Stimulated activated CD4-positive, alpha-beta T cell treated with anti-CD3 and anti-CD28 coated beads, Interleukin-4, amount 100 ng/mL, for 48 hours (primary cell): Measurements from ENCODE around the gene CALD1.

ENCODE experiments used
- DNase-seq, 2 donors: peaks; one replicate each; pipeline ENCODE4 v3.0.0-alpha.2; 2020; ENCODE audit warnings: low read depth in 2 of 2

The CALD1 gene

DNA sequence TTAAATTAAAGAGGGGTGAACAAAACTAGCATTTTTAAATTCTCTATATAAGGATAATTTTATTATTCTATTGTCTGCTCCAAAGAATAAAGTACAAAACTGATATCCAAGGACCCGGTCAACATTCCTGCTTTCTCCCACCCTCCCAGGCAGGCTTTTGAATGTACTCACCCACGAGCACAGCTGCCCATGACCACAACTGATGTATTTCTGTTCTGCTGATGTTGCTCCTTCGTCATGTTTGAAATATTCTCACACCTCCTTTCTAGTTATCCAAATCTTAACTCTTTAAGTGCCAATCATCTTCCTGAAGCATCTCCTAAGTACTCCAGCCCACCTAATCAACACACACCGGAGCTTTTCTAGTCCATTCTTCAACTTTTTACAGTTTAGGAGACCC is 46.7 kb downstream of the CALD1 start:
- no peak for DNase-seq

GRCh38 chr7:134827436-134827835 is 48.0 kb downstream of the CALD1 start:
- no peak for DNase-seq

GRCh38 chr7:134827889-134828288 is 48.5 kb downstream of the CALD1 start:
- no peak for DNase-seq

DNA sequence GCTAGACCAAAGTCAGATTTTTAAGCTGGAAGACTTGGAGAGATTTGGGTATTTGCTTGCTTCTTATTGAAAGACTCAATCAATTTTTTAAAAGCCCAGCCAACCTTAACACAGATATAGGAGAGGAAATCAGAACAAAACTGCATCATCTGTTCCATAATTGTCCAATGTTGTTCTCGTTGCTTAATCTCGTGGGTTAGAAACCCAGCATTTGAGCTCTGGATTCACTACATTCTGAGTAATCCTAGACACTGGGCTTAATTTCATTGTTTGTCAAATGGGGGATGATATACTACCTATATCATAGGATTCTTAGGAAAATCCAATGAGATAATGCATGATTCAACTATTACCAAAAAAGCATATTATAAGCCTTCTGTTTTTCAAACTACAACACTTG is 48.9 kb downstream of the CALD1 start:
- DNase-seq, result no peak

- DNase-seq, result no peak
Observed at GRCh38 chr7:134829380-134829986, 50.0 kb downstream of the CALD1 start.

DNA sequence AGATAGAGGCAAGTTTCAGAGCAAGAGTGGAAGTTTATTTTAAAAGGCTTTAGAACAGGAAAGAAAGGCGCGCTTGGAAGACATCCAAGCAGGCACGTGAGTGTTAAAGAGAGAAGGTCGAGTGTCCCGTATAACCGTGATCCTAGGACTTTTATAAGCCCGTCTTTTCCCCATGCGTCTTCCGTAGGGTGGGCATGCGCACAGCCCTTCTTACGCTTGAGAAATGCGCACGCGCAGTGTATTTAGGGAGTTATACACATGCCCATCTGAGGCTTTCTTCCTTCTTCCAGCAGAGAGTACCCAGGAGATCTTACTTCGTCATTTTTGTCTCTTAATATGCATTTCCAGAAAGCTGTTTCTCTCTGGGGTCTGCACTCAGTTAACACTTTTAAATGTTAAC is 52.4 kb downstream of the CALD1 start:
- no peak for DNase-seq

DNA sequence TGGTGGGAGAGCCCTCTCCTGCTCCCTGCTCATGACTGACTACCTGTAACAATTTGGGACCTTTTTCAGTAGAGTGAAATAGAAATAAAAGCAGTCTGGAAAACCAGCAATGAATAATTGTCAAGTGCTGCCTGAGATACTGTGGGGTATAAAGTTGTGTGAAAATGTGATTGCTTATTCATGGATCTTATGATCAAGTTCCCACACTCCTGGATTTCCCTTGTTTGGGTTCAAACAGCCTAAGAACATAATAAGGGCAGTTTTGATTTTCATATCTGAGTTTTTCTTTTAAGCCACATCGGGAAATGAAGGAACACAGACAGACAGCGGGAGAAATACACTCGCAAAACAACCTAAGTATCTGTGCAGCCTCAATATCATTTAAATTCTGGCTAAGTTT is 52.9 kb downstream of the CALD1 start:
- DNase-seq, result no peak

- no peak for DNase-seq
Observed at GRCh38 chr7:134834689-134835462, 55.4 kb downstream of the CALD1 start.

DNA sequence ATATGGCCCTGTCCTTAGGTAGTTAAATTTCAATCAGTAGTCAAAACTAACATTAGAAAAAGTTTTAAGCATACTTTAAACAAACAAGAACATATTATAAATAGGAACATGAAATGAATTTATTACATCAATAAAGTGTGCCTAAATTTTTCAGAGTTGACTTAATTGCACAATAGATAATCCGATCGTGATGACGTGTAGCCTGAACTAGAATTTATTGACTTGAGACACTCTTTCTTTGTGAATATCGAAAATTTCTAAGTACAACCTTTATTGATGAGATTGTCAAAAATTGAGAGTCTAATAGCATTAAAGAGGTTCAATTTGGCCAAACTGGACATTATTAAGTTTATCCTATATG is 56.0 kb downstream of the CALD1 start:
- no peak for DNase-seq

DNA sequence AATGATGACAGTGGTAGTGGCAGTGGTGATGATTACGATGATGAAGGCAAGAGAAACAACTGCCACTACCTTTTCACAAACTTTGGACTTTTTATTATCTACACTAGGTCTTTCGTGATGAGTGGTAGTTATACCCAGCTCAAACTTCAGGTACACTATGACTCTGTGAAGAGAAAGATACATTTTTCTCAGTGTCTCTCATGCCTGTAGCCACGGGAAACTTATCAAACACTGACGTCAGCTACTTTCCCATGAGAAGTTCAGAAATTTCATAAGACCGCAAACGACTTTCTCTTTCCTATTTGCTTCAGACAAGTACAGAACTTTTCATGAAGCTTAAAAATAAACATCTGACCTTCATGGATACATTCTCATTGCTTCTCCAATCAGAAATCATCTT is 57.0 kb downstream of the CALD1 start:
- no peak for DNase-seq

- DNase-seq, result no peak
Observed at GRCh38 chr7:134839298-134839697, 59.9 kb downstream of the CALD1 start.

DNA sequence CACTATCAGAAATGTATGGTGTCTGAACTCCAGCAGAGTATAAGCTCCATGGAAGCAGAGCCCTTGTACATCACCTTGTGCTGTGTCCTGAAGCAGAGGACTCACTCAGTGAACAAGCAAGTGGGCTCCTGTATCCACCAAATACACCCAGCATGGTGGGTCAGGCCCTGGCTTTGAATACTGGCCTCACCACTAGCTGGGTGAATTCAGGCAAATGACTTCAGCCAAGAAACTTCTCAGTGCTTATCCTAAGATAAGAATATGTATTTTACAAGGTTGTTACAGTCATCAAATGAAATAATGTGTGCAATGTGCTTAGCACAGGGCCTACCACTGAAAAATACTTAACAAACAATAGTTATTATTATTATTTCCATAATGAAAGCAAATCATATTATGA is 62.6 kb downstream of the CALD1 start:
- DNase-seq, result no peak

DNA sequence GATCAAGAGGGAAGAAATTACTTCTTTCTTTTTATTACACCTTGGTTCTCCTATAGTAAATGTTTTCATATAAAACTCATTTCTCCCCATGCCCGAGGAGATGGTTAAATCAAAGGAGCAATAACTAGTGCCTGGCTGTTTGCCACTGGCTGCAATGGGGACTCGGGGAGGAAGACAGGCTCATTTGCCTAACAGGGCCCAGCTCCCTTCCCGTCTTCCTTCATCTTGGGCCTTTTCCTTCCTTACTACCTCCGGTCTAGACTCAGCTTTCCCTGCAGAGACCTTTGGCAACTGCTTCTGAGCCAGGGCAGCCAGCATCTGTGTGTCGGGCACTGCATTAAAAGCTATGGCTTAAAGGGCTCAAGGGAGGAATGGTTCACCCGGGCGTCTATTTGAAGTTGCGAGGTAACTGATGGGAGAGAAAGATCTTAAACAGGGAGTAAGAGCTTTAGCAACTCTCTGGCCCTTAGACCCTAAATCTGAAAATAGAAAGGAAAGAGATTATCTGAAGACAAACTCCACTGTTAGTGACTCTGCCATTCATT is 63.5 kb downstream of the CALD1 start:
- no peak for DNase-seq

DNA sequence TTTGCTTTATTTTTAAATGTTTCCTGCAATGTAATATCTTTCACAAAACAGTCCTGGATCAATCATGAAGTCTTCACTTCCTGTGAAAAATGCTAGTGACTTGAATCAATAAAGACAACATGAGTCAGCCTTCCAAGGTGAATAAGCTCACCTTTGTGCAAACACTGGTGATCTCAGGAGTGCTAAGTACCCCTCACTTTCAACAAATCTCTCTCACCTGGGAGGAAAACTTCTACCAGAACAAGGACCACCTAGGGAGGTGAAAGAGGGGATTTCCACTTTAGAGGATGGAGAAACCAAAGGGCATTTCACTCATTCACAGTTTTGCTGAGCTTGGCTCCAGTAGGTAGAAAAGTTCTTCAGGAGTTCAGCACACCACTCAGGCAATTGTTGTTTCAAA is 64.8 kb downstream of the CALD1 start:
- DNase-seq, result no peak

- DNase-seq, result no peak
Observed at GRCh38 chr7:134845461-134845860, 66.0 kb downstream of the CALD1 start.

- DNase-seq, result no peak
Observed at GRCh38 chr7:134847851-134848588, 68.6 kb downstream of the CALD1 start.

GRCh38 chr7:134850066-134850465 is 70.6 kb downstream of the CALD1 start:
- no peak for DNase-seq

DNA sequence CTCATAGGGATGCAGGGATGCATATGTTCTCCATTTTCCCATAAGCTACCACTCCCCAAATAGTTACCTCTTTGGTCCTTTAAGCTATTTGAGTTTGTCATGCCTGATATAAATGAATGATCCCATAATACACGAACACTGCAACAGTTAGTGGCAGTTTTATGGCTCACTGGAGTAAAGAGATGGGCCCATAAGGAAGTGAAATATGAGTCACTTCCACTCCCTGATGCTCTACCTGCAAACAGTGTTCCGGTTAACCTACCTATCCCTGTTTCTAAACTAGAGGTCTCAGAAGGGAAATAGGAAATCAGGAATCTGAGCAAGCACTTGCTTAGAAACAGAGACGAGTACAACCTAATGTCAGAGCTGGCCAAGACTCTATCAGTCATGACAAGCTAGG is 71.7 kb downstream of the CALD1 start:
- no peak for DNase-seq

GRCh38 chr7:134852625-134853024 is 73.2 kb downstream of the CALD1 start:
- no peak for DNase-seq

GRCh38 chr7:134854816-134855215 is 75.4 kb downstream of the CALD1 start:
- no peak for DNase-seq

GRCh38 chr7:134855442-134855841 is 76.0 kb downstream of the CALD1 start:
- no peak for DNase-seq

- no peak for DNase-seq
Observed at GRCh38 chr7:134856091-134856490, 76.7 kb downstream of the CALD1 start.

DNA sequence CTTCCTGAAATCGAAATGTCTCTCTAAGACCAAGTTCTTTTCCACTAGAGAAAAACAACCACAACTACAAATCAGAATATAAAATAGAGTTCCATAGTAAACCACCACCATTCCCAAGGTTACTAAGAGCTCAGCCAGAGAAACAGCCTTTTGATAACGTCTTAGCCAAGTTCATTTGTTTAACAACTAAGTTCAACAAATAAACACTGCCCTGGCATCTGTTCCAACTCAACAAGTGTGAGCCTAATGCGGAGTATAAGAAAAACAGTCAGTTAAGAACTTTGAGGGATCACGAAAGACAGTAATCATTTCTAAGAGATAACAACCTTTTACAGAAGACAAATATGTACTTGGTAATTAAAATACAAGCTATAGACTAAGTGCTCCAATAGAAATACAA is 77.3 kb downstream of the CALD1 start:
- DNase-seq, result no peak
